GM12878 (cell line): ENCODE data around the gene SRGAP2C. TPM values are rescaled to one million over a fixed set of nuclear protein-coding genes. Genes with fewer than 3 reads are reported as not detected.
"Not testable (repeated sequence)": the region's sequence is repeated elsewhere in the genome, so short reads cannot be mapped to it uniquely, and the experiment has no call there.

Experiments
- ATAC-seq: fragments of 200-7000 bp; cut with Tn5 transposase; 3 replicates; pipeline ENCODE4 v1.9.1; 2020; ENCODE audit warnings: mild to moderate bottlenecking, moderate library complexity
- BruUV-seq: library from RNA; stranded (reverse); fragments of 400-500 nt; replicated peaks from 2 replicates; lab custom pipeline; 2021; lab: Mats Ljungman, UMichigan
- CTCF ChIA-PET: fragments of 300-600 bp; sonication (Branson Sonifier 250); formaldehyde crosslinking; extraction: SDS; loops from one replicate; lab custom pipeline; 2021; ENCODE audit warnings: inconsistent platforms; lab: Yijun Ruan, JAX
- POLR2A ChIA-PET: fragments of 350-600 bp; formaldehyde crosslinking; extraction: SDS; loops from one replicate; lab custom pipeline; 2021; ENCODE audit warnings: inconsistent platforms; lab: Charles Lee
- RAD21 ChIA-PET: fragments of 300-600 bp; sonication (Branson Sonifier 250); formaldehyde crosslinking; loops from one replicate; lab custom pipeline; 2023; ENCODE audit warnings: antibody characterized with exemption; ENCODE audit not compliant: unreplicated experiment; lab: Charles Lee
- SMC1A ChIA-PET: fragments of 300-600 bp; sonication (Branson Sonifier 250); formaldehyde crosslinking; loops from one replicate; lab custom pipeline; 2023; ENCODE audit not compliant: unreplicated experiment, uncharacterized antibody; lab: Charles Lee
- DNase-seq: peaks from one replicate; pipeline ENCODE4 v3.0.0-alpha.2; 2011; ENCODE audit warnings: low read depth, low spot score
- FAIRE-seq: peaks from 3 replicates; lab custom pipeline; 2011; peaks lifted over from hg19 to GRCh38; lab: Jason Lieb, UNC
- H2AFZ ChIP-seq: 2 replicates; pipeline ENCODE4 v1.6.0; 2011; ENCODE audit warnings: low read depth, low read length, control low read depth; ENCODE audit not compliant: control insufficient read depth
- H3K27ac ChIP-seq: 2 replicates; pipeline ENCODE4 v1.5.1; 2011; ENCODE audit warnings: control low read depth; ENCODE audit not compliant: control insufficient read depth, insufficient read depth
- H3K27me3 ChIP-seq, 2 experiments: replicated peaks in 1 of 2; 2 replicates each; pipeline versions ENCODE4 v1.6.0 to v1.6.1; 2011; ENCODE audit warnings: low read length in 1 of 2; ENCODE audit not compliant: control insufficient read depth in 2 of 2, insufficient read depth in 2 of 2
- H3K36me3 ChIP-seq, 2 experiments: 2 replicates each; pipeline ENCODE4 v1.5.1; 2011; ENCODE audit warnings: low read length in 1 of 2; ENCODE audit not compliant: control insufficient read depth in 2 of 2, insufficient read depth in 2 of 2
- H3K4me1 ChIP-seq: 2 replicates; pipeline ENCODE4 v1.6.1; 2011; ENCODE audit warnings: mild to moderate bottlenecking, low read length, moderate library complexity, mixed read lengths; ENCODE audit not compliant: control insufficient read depth, insufficient read depth
- H3K4me2 ChIP-seq: 2 replicates; pipeline ENCODE4 v1.6.0; 2011; ENCODE audit warnings: control low read depth; ENCODE audit not compliant: control insufficient read depth, insufficient read depth
- H3K4me3 ChIP-seq: fragments of 200-600 bp; sonication (generic); 2 replicates; pipeline ENCODE4 v1.5.1; 2016
- H3K79me2 ChIP-seq: 2 replicates; pipeline ENCODE4 v1.6.0; 2011; ENCODE audit warnings: low read length; ENCODE audit not compliant: control insufficient read depth, insufficient read depth
- H3K9ac ChIP-seq: 2 replicates; pipeline ENCODE4 v1.8.0; 2011; ENCODE audit warnings: low read length, control low read depth, mixed read lengths; ENCODE audit not compliant: control insufficient read depth, insufficient read depth
- H3K9me3 ChIP-seq: replicated peaks from 3 replicates; pipeline ENCODE4 v1.5.1; 2011; ENCODE audit warnings: mild to moderate bottlenecking, low read length; ENCODE audit not compliant: control insufficient read depth, insufficient read depth
- H4K20me1 ChIP-seq: 2 replicates; pipeline ENCODE4 v1.6.0; 2011; ENCODE audit not compliant: control insufficient read depth, insufficient read depth
- ZNF24 ChIP-seq: fragments of 450-650 bp; IDR thresholded peaks from 2 replicates; pipeline ENCODE4 v1.6.1; 2017; ENCODE audit warnings: antibody characterized with exemption, mild to moderate bottlenecking
- WGBS: methylation state at CpG from one replicate; pipeline ENCODE4 v1.1.6; 2016; ENCODE audit warnings: low lambda C conversion rate; ENCODE audit not compliant: insufficient replicate concordance, insufficient coverage; ENCODE audit errors: missing lambda C conversion rate; 5-methylcytosine and 5-hydroxymethylcytosine counted together
- in situ Hi-C: fragments of 300-500 bp; cut with MboI; formaldehyde crosslinking; loops from 9 replicates; pipeline ENCODE4 v1.14.3; 2018; ENCODE audit warnings: mixed read lengths
- intact Hi-C: fragments of 100-400 bp; cut with micrococcal nuclease; formaldehyde crosslinking; loops from one replicate; pipeline ENCODE4 v1.14.2; 2022; ENCODE audit not compliant: unreplicated experiment
- polyA plus RNA-seq, 11 experiments: library from polyadenylated mRNA; depleted of rRNA in 4 of 11; unstranded in 6 of 11; stranded (reverse) in 5 of 11; fragments of >200 nt; fragmentation: Nextera tagmentation in 4 of 11; fragmentation: Illumina TruSeq in 1 of 11; extraction: Ambion mirVana in 4 of 11; extraction: Trizol in 1 of 11; gene quantifications; 1 replicate in 1 of 11; 2 replicates in 10 of 11; pipeline versions ENCODE4 v1.2.1 to v1.2.3, GENCODE V29; 2011 to 2016; ENCODE audit warnings: inconsistent platforms in 2 of 11, missing spikeins in 2 of 11, low read depth in 1 of 11
- total RNA-seq, 4 experiments: library from RNA; depleted of rRNA in 3 of 4; stranded (reverse); fragments of >200 nt in 3 of 4; fragmentation: Illumina TruSeq in 1 of 4; extraction: Trizol in 1 of 4; gene quantifications; 2 replicates each; pipeline versions ENCODE4 v1.2.1 to v1.2.3, GENCODE V29; 2013 to 2021

Gene SRGAP2C
- total and polyA plus RNA-seq, 10 of the 15 experiments (the other 5 are each of a cell fraction or from before 2014, with no cell fraction given): 0.82 to 7.6 (median 2.3) TPM

- H3K36me3 ChIP-seq, ATAC-seq, H3K79me2 ChIP-seq, FAIRE-seq, intact Hi-C loops, H3K27ac ChIP-seq, POLR2A ChIA-PET, DNase-seq, BruUV-seq, SMC1A ChIA-PET, H2AFZ ChIP-seq, H3K9me3 ChIP-seq, H4K20me1 ChIP-seq, CTCF ChIA-PET, H3K4me3 ChIP-seq, H3K9ac ChIP-seq, in situ Hi-C loops, RAD21 ChIA-PET, H3K4me2 ChIP-seq, H3K4me1 ChIP-seq, H3K27me3 ChIP-seq: not testable (repeated sequence)
- 51% methylated on average over 3 of the region's 3 CpGs for WGBS
- peak; percentile 44; the same call in 1 of the 2 replicates for TF ChIP-seq ZNF24
These were observed 215.3 kb downstream of the SRGAP2C start for GRCh38 chr1:121400108-121400507.

- ATAC-seq, BruUV-seq, SMC1A ChIA-PET: not testable (repeated sequence)
These were observed 216.0 kb downstream of the SRGAP2C start for GRCh38 chr1:121400541-121401310.

GRCh38 chr1:121401375-121401955 lies 216.7 kb downstream of the SRGAP2C start:
- H3K9ac ChIP-seq, CTCF ChIA-PET, POLR2A ChIA-PET, BruUV-seq, H3K27ac ChIP-seq, H3K4me2 ChIP-seq, intact Hi-C loops, SMC1A ChIA-PET, DNase-seq, H3K27me3 ChIP-seq, H3K4me1 ChIP-seq, ATAC-seq, H3K4me3 ChIP-seq, H2AFZ ChIP-seq, H4K20me1 ChIP-seq, FAIRE-seq, H3K79me2 ChIP-seq, H3K9me3 ChIP-seq, RAD21 ChIA-PET, in situ Hi-C loops, H3K36me3 ChIP-seq: not testable (repeated sequence)
- WGBS: 44% methylated on average over 23 of the region's 26 CpGs

More at GRCh38 chr1:121400541-121401310, 216.0 kb downstream of the SRGAP2C start:
- in situ Hi-C loops, CTCF ChIA-PET, H3K79me2 ChIP-seq, H4K20me1 ChIP-seq, intact Hi-C loops, H3K4me1 ChIP-seq, H3K9ac ChIP-seq, DNase-seq, H2AFZ ChIP-seq, H3K4me3 ChIP-seq, H3K9me3 ChIP-seq, RAD21 ChIA-PET, POLR2A ChIA-PET, H3K27ac ChIP-seq, H3K27me3 ChIP-seq, H3K4me2 ChIP-seq, FAIRE-seq, H3K36me3 ChIP-seq: not testable (repeated sequence)
- WGBS: 74% methylated on average over 6 of the region's 6 CpGs
- TF ChIP-seq ZNF24: peak; percentile 30; the same call in 1 of the 2 replicates
